B cell (primary cell): ENCODE data around the gene DENND2A.

ENCODE experiments used
- EZH2 ChIP-seq: IDR thresholded peaks from 2 replicates; pipeline ENCODE4 v1.6.1; 2012; ENCODE audit warnings: borderline replicate concordance, low read depth, mild to moderate bottlenecking, moderate library complexity, low read length; ENCODE audit not compliant: insufficient read depth, poor library complexity, severe bottlenecking
- TF ChIP-seq, protein P1 (sequence below): fragments of 200-600 bp; IDR thresholded peaks from one replicate; pipeline ENCODE4 v1.8.0; 2022; ENCODE audit warnings: antibody characterized with exemption, mild to moderate bottlenecking

DNA sequence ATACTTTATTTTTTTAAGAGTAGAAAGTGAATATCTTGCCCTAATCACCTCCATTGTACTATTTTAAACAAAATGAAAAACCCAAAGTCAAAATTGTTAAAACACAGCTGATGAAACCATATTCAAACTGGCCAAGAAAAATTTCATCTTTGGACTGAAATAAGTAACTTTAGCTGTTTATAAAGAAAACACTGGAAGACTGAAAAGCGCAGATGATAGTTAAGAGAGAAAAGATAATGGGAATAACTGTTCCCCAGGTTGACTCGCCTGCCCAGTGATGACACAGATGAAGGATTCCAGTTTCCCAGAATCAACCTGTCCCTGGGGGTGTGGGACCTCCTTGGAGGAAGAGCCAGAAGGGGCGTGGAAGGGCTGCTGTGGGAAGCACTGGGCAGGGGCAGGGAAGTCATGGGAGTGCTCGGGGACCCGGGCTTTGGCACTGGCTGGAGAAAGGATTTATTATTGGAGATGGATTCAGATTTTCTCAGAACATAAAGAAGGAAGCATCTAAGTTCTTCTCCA, 43.1 kb downstream of the DENND2A start:
- TF ChIP-seq, protein P1, sequence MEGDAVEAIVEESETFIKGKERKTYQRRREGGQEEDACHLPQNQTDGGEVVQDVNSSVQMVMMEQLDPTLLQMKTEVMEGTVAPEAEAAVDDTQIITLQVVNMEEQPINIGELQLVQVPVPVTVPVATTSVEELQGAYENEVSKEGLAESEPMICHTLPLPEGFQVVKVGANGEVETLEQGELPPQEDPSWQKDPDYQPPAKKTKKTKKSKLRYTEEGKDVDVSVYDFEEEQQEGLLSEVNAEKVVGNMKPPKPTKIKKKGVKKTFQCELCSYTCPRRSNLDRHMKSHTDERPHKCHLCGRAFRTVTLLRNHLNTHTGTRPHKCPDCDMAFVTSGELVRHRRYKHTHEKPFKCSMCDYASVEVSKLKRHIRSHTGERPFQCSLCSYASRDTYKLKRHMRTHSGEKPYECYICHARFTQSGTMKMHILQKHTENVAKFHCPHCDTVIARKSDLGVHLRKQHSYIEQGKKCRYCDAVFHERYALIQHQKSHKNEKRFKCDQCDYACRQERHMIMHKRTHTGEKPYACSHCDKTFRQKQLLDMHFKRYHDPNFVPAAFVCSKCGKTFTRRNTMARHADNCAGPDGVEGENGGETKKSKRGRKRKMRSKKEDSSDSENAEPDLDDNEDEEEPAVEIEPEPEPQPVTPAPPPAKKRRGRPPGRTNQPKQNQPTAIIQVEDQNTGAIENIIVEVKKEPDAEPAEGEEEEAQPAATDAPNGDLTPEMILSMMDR = no peak
- no peak for TF ChIP-seq EZH2
